ENCODE measurements around the gene MAP4.
"Not testable (repeated sequence)": the region's sequence is repeated elsewhere in the genome, so short reads cannot be mapped to it uniquely, and the experiment has no call there.

MAP4 gene

DNA sequence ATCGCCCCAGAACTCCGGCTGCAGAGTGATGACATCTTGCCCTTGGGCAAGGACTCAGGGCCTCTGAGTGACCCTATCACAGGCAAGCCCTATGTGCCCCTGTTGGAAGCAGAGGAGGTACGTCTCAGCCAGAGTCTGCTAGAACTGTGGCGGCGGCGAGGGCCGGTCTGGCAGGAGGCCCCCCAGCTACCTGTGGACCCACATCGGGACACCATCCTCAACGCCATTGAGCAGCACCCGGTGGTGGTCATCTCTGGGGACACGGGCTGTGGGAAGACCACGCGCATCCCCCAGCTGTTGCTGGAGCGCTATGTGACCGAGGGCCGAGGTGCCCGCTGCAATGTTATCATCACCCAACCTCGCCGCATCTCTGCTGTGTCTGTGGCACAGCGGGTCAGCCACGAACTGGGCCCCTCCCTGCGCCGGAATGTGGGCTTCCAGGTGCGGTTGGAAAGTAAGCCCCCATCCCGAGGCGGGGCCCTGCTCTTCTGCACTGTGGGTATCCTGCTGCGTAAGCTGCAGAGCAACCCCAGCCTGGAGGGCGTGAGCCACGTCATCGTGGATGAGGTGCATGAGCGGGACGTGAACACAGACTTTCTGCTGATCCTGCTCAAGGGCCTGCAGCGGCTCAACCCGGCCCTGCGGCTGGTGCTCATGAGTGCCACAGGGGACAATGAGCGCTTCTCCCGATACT is 169.9 kb downstream of the MAP4 start:
- H3K9me3 Mint-ChIP-seq = no peaks in the 10 kb centered on the region
- no peaks in the 10 kb centered on the region for H3K27me3 Mint-ChIP-seq
- no peak overlapping the region for H3K4me3 Mint-ChIP-seq
- no peaks in the 10 kb centered on the region for H3K4me1 Mint-ChIP-seq (ENCODE audit: low read depth)
- no peak overlapping the region for H3K27ac Mint-ChIP-seq
- peaks cover 54% of the 10 kb centered on the region for H3K36me3 Mint-ChIP-seq (ENCODE audit: low read depth)

GRCh38 chr3:47841786-47842349 is 174.3 kb downstream of the MAP4 start:
- Mint-ChIP-seq H3K27me3 (no peaks in the 10 kb centered on the region), H3K4me1 (ENCODE audit: low read depth) (no peaks in the 10 kb centered on the region), H3K36me3 (ENCODE audit: low read depth) (peaks cover 50% of the 10 kb centered on the region), H3K4me3 (no peak overlapping the region), H3K27ac (no peak overlapping the region), H3K9me3 (no peaks in the 10 kb centered on the region)

DNA sequence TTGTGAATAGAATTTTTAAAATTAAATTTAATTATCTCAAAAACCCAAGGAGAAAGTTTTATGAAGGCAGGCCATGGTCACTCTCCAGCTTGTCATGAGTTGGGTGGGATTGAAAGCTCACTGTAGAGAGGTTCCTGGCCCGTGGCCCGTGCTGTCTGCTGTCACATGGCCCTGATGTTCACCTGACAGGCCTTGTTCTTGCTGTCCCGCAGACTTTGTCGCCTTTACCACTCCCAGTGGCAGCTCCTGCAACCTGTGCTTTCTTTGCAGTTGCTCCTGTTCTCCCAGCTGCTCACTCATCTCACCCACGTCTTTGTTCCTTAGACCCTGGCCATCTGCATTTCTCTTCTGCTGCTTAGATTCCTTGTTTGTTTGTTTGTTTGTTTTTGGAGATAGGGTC is 177.7 kb downstream of the MAP4 start:
- Mint-ChIP-seq H3K4me3 (no peak overlapping the region), H3K36me3 (ENCODE audit: low read depth) (peaks cover 56% of the 10 kb centered on the region), H3K4me1 (ENCODE audit: low read depth) (no peaks in the 10 kb centered on the region), H3K27me3 (no peaks in the 10 kb centered on the region), H3K9me3 (no peaks in the 10 kb centered on the region), H3K27ac (no peak overlapping the region)

DNA sequence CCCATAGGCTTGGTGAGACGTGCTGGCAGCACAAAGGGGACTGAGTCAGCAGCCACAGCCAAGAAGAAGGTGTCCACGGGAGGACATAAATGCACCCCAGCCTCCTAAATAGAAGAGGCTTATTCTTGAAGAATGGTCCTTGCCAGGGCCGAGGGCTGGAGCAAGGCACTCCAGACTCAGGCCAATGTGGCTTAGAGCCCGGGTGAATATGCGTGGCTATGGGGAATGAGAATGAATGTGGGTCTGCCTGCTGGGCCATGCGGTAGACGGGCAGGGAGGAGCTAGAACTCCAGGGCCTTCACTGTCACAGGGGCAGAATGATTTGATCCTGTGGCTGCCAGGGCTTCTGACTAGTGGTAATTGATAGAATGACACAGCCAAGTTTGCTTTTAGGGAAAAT is 179.2 kb downstream of the MAP4 start:
- H3K4me3 Mint-ChIP-seq = no peak overlapping the region
- H3K36me3 Mint-ChIP-seq (ENCODE audit: low read depth) = peaks cover 53% of the 10 kb centered on the region
- H3K27ac Mint-ChIP-seq = no peak overlapping the region
- H3K4me1 Mint-ChIP-seq (ENCODE audit: low read depth) = no peaks in the 10 kb centered on the region
- no peaks in the 10 kb centered on the region for H3K27me3 Mint-ChIP-seq
- no peaks in the 10 kb centered on the region for H3K9me3 Mint-ChIP-seq

DNA sequence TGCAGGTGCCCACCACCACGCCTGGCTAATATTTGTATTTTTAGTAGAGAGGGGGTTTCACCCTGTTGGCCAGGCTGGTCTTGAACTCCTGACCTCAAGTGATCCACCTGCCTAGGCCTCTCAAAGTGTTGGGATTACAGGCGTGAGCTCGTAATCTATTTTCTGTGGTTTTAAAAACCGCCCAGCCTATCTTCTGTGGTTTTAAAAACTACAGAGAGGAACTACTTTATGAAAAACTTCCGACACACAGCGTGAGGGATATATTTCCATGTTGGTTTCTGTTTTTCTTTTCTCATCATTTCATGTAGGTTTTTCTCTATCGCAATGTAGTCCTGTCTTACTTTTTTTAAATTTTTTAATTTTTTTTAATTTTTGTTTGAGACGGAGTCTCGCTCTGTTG is 186.7 kb downstream of the MAP4 start:
- peaks cover 38% of the 10 kb centered on the region for H3K4me1 Mint-ChIP-seq (ENCODE audit: low read depth)

DNA sequence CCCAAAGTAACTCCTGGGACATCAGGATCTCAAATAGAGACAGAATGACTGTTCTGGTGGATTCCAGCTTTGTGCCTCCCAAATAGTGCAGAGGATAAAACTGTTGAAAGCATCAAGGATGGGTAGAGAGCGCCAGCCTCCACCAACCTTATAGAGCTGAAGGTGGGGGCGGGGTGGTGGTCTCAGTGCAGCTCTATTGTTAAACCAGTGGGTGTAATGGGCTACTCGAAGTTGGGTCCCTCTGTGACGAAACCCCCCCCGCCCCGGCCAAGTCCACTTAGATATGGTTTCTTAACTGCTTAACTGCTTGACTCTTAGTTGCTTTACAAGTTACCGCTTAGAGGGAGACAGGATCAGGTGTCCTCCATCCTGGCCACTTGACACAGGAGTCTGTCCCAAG is 190.6 kb downstream of the MAP4 start:
- peaks cover 46% of the 10 kb centered on the region for H3K4me1 Mint-ChIP-seq (ENCODE audit: low read depth)
- H3K36me3 Mint-ChIP-seq (ENCODE audit: low read depth) = peaks cover 48% of the 10 kb centered on the region
- H3K27me3 Mint-ChIP-seq = no peaks in the 10 kb centered on the region
- H3K27ac Mint-ChIP-seq = peak overlapping the region; percentile 91
- H3K4me3 Mint-ChIP-seq = peak overlapping the region; percentile 92
- no peaks in the 10 kb centered on the region for H3K9me3 Mint-ChIP-seq

More for the DNA sequence above, 186.7 kb downstream of the MAP4 start:
- Mint-ChIP-seq H3K27ac (peak overlapping the region; percentile 87), H3K4me3 (peak overlapping the region; percentile 32), H3K36me3 (ENCODE audit: low read depth) (peaks cover 69% of the 10 kb centered on the region)
- not testable (repeated sequence) for H3K27me3 Mint-ChIP-seq, H3K9me3 Mint-ChIP-seq

GRCh38 chr3:47824541-47825473 is 191.4 kb downstream of the MAP4 start:
- Mint-ChIP-seq H3K27me3 (no peaks in the 10 kb centered on the region), H3K4me3 (peak overlapping the region; percentile 92), H3K36me3 (ENCODE audit: low read depth) (peaks cover 47% of the 10 kb centered on the region), H3K27ac (peak overlapping the region; percentile 91), H3K4me1 (ENCODE audit: low read depth) (peaks cover 46% of the 10 kb centered on the region), H3K9me3 (no peaks in the 10 kb centered on the region)

GRCh38 chr3:47817609-47818008 is 198.6 kb downstream of the MAP4 start:
- H3K27ac Mint-ChIP-seq = no peak overlapping the region
- H3K4me3 Mint-ChIP-seq = no peak overlapping the region
- peaks cover 8% of the 10 kb centered on the region for H3K4me1 Mint-ChIP-seq (ENCODE audit: low read depth)
- peaks cover 28% of the 10 kb centered on the region for H3K36me3 Mint-ChIP-seq (ENCODE audit: low read depth)
- H3K27me3 Mint-ChIP-seq = no peaks in the 10 kb centered on the region
- no peaks in the 10 kb centered on the region for H3K9me3 Mint-ChIP-seq

GRCh38 chr3:47813551-47814177 is 202.6 kb downstream of the MAP4 start:
- Mint-ChIP-seq H3K4me1 (ENCODE audit: low read depth) (peaks cover 3% of the 10 kb centered on the region), H3K27ac (peak overlapping the region; percentile 74), H3K27me3 (no peaks in the 10 kb centered on the region), H3K36me3 (ENCODE audit: low read depth) (peaks cover 30% of the 10 kb centered on the region), H3K4me3 (no peak overlapping the region), H3K9me3 (no peaks in the 10 kb centered on the region)

DNA sequence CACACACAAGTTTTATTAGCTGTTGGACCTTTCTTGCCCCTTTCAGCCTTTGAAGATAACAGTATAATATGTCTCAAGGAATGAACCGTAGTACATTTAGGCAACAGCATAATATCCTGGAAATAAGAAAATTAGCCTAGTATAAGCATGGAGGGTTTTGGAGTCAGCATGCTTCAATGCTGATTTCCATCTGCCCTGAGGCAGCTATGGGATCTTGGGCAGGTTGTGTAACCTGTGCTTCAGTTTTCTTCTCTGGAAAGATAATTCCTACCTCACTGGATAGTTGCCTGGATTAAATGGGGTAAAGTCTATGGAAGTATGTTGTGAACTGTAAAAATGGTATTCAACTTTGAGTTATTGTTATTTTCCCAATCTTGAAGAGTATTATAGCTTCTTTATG is 211.6 kb downstream of the MAP4 start:
- H3K27ac Mint-ChIP-seq = peak overlapping the region; percentile 83
- peak overlapping the region; percentile 91 for H3K4me3 Mint-ChIP-seq

DNA sequence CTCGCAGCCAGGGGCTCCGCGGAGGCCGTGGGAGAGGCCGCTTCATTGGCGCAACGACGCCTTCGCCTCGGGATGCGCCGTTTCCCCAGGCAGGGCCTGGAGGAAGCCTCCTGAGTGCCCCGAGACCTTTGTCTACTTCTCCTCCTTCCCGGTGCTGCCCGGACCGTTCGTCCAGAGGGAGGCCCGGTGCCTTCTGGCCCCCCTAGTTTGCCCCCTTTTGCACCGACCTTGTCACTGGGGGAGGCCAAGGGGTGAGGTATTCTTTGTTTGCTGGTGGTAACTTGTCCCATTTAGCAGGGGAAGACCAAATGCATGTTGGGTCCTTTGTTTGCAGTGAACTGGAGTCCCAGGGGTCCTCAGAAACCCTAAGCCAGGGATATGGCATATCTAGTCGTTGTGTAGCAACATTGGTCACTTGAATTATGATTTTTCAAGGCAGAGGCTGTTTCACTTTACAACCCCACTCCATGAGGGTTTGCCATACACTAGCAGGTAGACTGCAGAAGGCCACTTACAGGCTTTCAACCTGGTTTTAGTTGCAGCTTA is 212.7 kb downstream of the MAP4 start:
- H3K36me3 Mint-ChIP-seq (ENCODE audit: low read depth) = peaks cover 9% of the 10 kb centered on the region
- peak overlapping the region; percentile 91 for H3K4me3 Mint-ChIP-seq
- H3K27ac Mint-ChIP-seq = peak overlapping the region; percentile 83
- no peaks in the 10 kb centered on the region for H3K27me3 Mint-ChIP-seq
- peaks cover 27% of the 10 kb centered on the region for H3K4me1 Mint-ChIP-seq (ENCODE audit: low read depth)
- H3K9me3 Mint-ChIP-seq = no peaks in the 10 kb centered on the region

More for the DNA sequence above, 211.6 kb downstream of the MAP4 start:
- Mint-ChIP-seq H3K9me3 (no peaks in the 10 kb centered on the region), H3K27me3 (no peaks in the 10 kb centered on the region), H3K4me1 (ENCODE audit: low read depth) (peaks cover 27% of the 10 kb centered on the region), H3K36me3 (ENCODE audit: low read depth) (peaks cover 9% of the 10 kb centered on the region)

GRCh38 chr3:47802734-47803479 is 213.3 kb downstream of the MAP4 start, which contains the start of gene DHX30:
DHX30 (plus strand) TSS chr3:47803138; CDS start chr3:47810684, 7,546 bp downstream.
- H3K36me3 Mint-ChIP-seq (ENCODE audit: low read depth) = peaks cover 9% of the 10 kb centered on the region
- H3K9me3 Mint-ChIP-seq = no peaks in the 10 kb centered on the region
- H3K4me3 Mint-ChIP-seq = peak within 1 kb of the TSS; percentile 91
- peak within 1 kb of the TSS; percentile 95 for H3K27ac Mint-ChIP-seq
- H3K4me1 Mint-ChIP-seq (ENCODE audit: low read depth) = peaks cover 27% of the 10 kb centered on the region
- no peaks in the 10 kb centered on the region for H3K27me3 Mint-ChIP-seq

Data from stimulated activated naive CD8-positive, alpha-beta T cell treated with anti-CD3 and anti-CD28 coated beads, Interleukin-15, Interleukin-2, amounts not matched to agents 100 ng/mL and 50 ng/mL, for 24 hours (primary cell).